HepG2 (cell line): ENCODE measurements around the gene SLC23A3. TPM values are rescaled to one million over a fixed set of nuclear protein-coding genes. Genes with fewer than 3 reads are reported as not detected.

Source experiments
- CAMTA2 ChIP-seq: sonication (generic); formaldehyde crosslinking; IDR thresholded peaks from 2 replicates; pipeline ENCODE4 v1.4.0; 2020; ENCODE audit warnings: mild to moderate bottlenecking, missing genetic modification reagents, borderline replicate concordance
- CSRNP2 ChIP-seq: sonication (generic); formaldehyde crosslinking; conservative IDR thresholded peaks from 2 replicates; pipeline ENCODE4 v1.8.0; 2022; ENCODE audit warnings: low read depth, missing genetic modification reagents
- ELF1 ChIP-seq: sonication (generic); formaldehyde crosslinking; IDR thresholded peaks from 2 replicates; pipeline ENCODE4 v1.4.0; 2020; ENCODE audit warnings: missing genetic modification reagents
- FLYWCH1 ChIP-seq: sonication (generic); formaldehyde crosslinking; IDR thresholded peaks from 2 replicates; pipeline ENCODE4 v1.8.1; 2023; ENCODE audit warnings: mild to moderate bottlenecking, missing genetic modification reagents
- FOXP1 ChIP-seq, 2 experiments: fragments of 450-650 bp in 1 of 2; IDR thresholded peaks; 2 replicates each; pipeline ENCODE4 v1.6.1; 2017 to 2018; ENCODE audit warnings: antibody characterized with exemption in 1 of 2
- HES4 ChIP-seq: sonication (generic); formaldehyde crosslinking; IDR thresholded peaks from 2 replicates; pipeline ENCODE4 v1.9.0; 2021; ENCODE audit warnings: mild to moderate bottlenecking, missing genetic modification reagents, borderline replicate concordance
- KDM2A ChIP-seq: sonication (generic); formaldehyde crosslinking; IDR thresholded peaks from 2 replicates; pipeline ENCODE4 v1.4.0; 2020; ENCODE audit warnings: low read depth, missing genetic modification reagents, borderline replicate concordance
- LBX2 ChIP-seq: sonication (generic); formaldehyde crosslinking; IDR thresholded peaks from 2 replicates; pipeline ENCODE4 v1.5.0; 2020; ENCODE audit warnings: missing genetic modification reagents, mild to moderate bottlenecking, borderline replicate concordance
- RBAK ChIP-seq: sonication (generic); formaldehyde crosslinking; IDR thresholded peaks from 2 replicates; pipeline ENCODE4 v1.5.1; 2020; ENCODE audit warnings: mild to moderate bottlenecking, missing genetic modification reagents
- RFX5 ChIP-seq: IDR thresholded peaks from 2 replicates; pipeline ENCODE4 v1.6.1; 2011; ENCODE audit warnings: low read depth, low read length, improper control_type of control experiment
- STAT5B ChIP-seq: sonication (generic); formaldehyde crosslinking; IDR thresholded peaks from 2 replicates; pipeline ENCODE4 v1.4.0; 2020; ENCODE audit warnings: missing genetic modification reagents
- ZGPAT ChIP-seq: IDR thresholded peaks from 2 replicates; pipeline ENCODE4 v1.6.1; 2016; ENCODE audit warnings: mild to moderate bottlenecking
- ZNF292 ChIP-seq: sonication (generic); formaldehyde crosslinking; IDR thresholded peaks from 2 replicates; pipeline ENCODE4 v1.8.1; 2022; ENCODE audit warnings: mild to moderate bottlenecking, low read depth, missing genetic modification reagents, borderline replicate concordance
- ZNF33A ChIP-seq: sonication (generic); formaldehyde crosslinking; IDR thresholded peaks from 2 replicates; pipeline ENCODE4 v1.5.1; 2020; ENCODE audit warnings: missing genetic modification reagents, mild to moderate bottlenecking, moderate library complexity, borderline replicate concordance
- ZNF547 ChIP-seq: sonication (generic); formaldehyde crosslinking; IDR thresholded peaks from 2 replicates; pipeline ENCODE4 v1.5.1; 2020; ENCODE audit warnings: mild to moderate bottlenecking, missing genetic modification reagents
- ZNF598 ChIP-seq: sonication (generic); formaldehyde crosslinking; IDR thresholded peaks from 2 replicates; pipeline ENCODE4 v1.5.1; 2020; ENCODE audit warnings: mild to moderate bottlenecking, missing genetic modification reagents, borderline replicate concordance
- ZNF609 ChIP-seq: sonication (generic); formaldehyde crosslinking; IDR thresholded peaks from 2 replicates; pipeline ENCODE4 v1.4.0; 2020; ENCODE audit warnings: mild to moderate bottlenecking, missing genetic modification reagents, borderline replicate concordance
- ZNF782 ChIP-seq: sonication (generic); formaldehyde crosslinking; IDR thresholded peaks from 2 replicates; pipeline ENCODE4 v1.4.0; 2020; ENCODE audit warnings: missing genetic modification reagents, mild to moderate bottlenecking, borderline replicate concordance
- ZNF784 ChIP-seq: sonication (generic); formaldehyde crosslinking; IDR thresholded peaks from 2 replicates; pipeline ENCODE4 v1.5.1; 2020; ENCODE audit warnings: missing genetic modification reagents, mild to moderate bottlenecking, borderline replicate concordance
- polyA plus RNA-seq, 8 experiments: library from polyadenylated mRNA; depleted of rRNA in 3 of 8; stranded (reverse) in 7 of 8; unstranded in 1 of 8; fragments of >200 nt; fragmentation: Illumina TruSeq in 4 of 8; extraction: Trizol in 4 of 8; gene quantifications; 2 replicates each; pipeline versions ENCODE4 v1.2.1 to v1.2.3, GENCODE V29; 2011 to 2016; ENCODE audit warnings: low read depth in 4 of 8, missing spikeins in 1 of 8, mixed read lengths in 1 of 8; ENCODE audit not compliant: insufficient read depth in 1 of 8
- total RNA-seq, 5 experiments: library from RNA; depleted of rRNA; stranded (reverse); fragments of >200 nt; fragmentation: Illumina TruSeq; extraction: Trizol; gene quantifications; 2 replicates each; pipeline ENCODE4 v1.2.3, GENCODE V29; 2016; ENCODE audit warnings: low read depth in 1 of 5

SLC23A3 gene
- total and polyA plus RNA-seq, 2 of the 13 experiments (the other 11 are each of a cell fraction or from before 2014, with no cell fraction given) = 0.38 to 0.78 TPM

GRCh38 chr2:219207134-219207883 lies 37.5 kb upstream of the SLC23A3 start (continued):
- TF ChIP-seq ZNF609 (CRISPR knock-in tag) = no peak
- no peak for TF ChIP-seq FOXP1 (IDR thresholded peaks at IDR 0.05)
- no peak for TF ChIP-seq FOXP1 (CRISPR knock-in tag; IDR thresholded peaks at IDR 0.05)
- TF ChIP-seq CSRNP2 (CRISPR knock-in tag) = no peak
- no peak for TF ChIP-seq ZNF547 (CRISPR knock-in tag)
- peak; percentile 69; the same call in 1 of the 2 replicates for TF ChIP-seq ZNF598
- no peak for TF ChIP-seq LBX2
- no peak; the same call in 1 of the 2 replicates for TF ChIP-seq ELF1 (CRISPR knock-in tag)
- TF ChIP-seq CAMTA2 (CRISPR knock-in tag) = no peak
- no peak for TF ChIP-seq ZNF292
- TF ChIP-seq HES4 = 0 out of 2 replicates have a peak, but pooled peaks have one; percentile 57
- no peak for TF ChIP-seq STAT5B
- TF ChIP-seq KDM2A = no peak; the same call in 1 of the 2 replicates
- peak; percentile 25; the same call in 1 of the 2 replicates for TF ChIP-seq ZGPAT (CRISPR knock-in tag)
- TF ChIP-seq ZNF33A = no peak
- no peak for TF ChIP-seq FLYWCH1 (CRISPR knock-in tag)
- TF ChIP-seq ZNF784 (CRISPR knock-in tag) = no peak; the same call in none of the 2 replicates
- TF ChIP-seq RBAK = no peak
- TF ChIP-seq ZNF782 (CRISPR knock-in tag) = 0 out of 2 replicates have a peak, but pooled peaks have one; percentile 62
- no peak for TF ChIP-seq RFX5
